Omental fat pad (tissue), 4 donors: ENCODE results near the gene GALNT18. TPM values are rescaled to one million over a fixed set of nuclear protein-coding genes. Genes with fewer than 3 reads are reported as not detected.

Experiments
- ATAC-seq: fragments of 150-250 bp; one replicate; pipeline ENCODE4 v1.9.1; 2016; ENCODE audit warnings: mild to moderate bottlenecking, moderate library complexity; ENCODE audit not compliant: low FRiP score
- DNase-seq: peaks from one replicate; pipeline ENCODE4 v3.0.0-alpha.2; 2019; ENCODE audit warnings: low spot score
- total RNA-seq, 4 donors: library from RNA; depleted of rRNA; stranded (reverse); fragments of >200 nt; gene quantifications; one replicate each; pipeline ENCODE4 v1.1.0, GENCODE V29; 2016
- TF ChIP-seq, protein P1 (sequence below), 3 donors: fragments of 450-650 bp; IDR thresholded peaks; one replicate each; pipeline ENCODE4 v1.5.1; 2016 to 2017; ENCODE audit warnings: antibody characterized with exemption in 3 of 3, mild to moderate bottlenecking in 3 of 3, moderate library complexity in 2 of 3

GALNT18 gene
- total RNA-seq, 4 donors from 2014 or later = 21.0 to 47.4 (median 35.7) TPM

DNA sequence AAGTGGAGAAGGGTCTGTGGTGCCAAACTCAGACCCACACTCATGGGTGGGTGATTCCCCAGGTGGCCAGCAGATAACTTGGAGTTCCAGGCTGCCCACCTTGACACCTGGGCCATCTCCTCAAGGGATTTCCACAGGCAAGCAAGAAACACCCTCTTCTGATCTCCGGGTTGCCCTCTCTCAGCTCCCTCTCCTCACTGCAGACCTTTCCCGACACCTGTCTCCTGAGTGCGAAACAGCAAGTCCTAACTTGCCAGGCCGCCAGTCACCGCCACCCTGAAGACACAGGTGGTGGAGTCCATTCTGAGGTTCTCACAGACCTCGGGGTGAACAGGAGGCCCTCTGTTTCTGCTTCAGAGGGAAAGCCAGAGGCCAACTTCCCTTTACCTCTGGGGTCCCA is 16.6 kb downstream of the GALNT18 start:
- DNase-seq = no peak
- TF ChIP-seq, protein P1, sequence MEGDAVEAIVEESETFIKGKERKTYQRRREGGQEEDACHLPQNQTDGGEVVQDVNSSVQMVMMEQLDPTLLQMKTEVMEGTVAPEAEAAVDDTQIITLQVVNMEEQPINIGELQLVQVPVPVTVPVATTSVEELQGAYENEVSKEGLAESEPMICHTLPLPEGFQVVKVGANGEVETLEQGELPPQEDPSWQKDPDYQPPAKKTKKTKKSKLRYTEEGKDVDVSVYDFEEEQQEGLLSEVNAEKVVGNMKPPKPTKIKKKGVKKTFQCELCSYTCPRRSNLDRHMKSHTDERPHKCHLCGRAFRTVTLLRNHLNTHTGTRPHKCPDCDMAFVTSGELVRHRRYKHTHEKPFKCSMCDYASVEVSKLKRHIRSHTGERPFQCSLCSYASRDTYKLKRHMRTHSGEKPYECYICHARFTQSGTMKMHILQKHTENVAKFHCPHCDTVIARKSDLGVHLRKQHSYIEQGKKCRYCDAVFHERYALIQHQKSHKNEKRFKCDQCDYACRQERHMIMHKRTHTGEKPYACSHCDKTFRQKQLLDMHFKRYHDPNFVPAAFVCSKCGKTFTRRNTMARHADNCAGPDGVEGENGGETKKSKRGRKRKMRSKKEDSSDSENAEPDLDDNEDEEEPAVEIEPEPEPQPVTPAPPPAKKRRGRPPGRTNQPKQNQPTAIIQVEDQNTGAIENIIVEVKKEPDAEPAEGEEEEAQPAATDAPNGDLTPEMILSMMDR (IDR thresholded peaks at IDR 0.05) = no peak
- no peak for ATAC-seq

- no peak for ATAC-seq
- TF ChIP-seq, protein P1 (IDR thresholded peaks at IDR 0.05) = no peak
- no peak for DNase-seq
Observed at GRCh38 chr11:11604370-11604990, 17.3 kb downstream of the GALNT18 start.

- DNase-seq (no peak), ATAC-seq (no peak)
- TF ChIP-seq, protein P1 (IDR thresholded peaks at IDR 0.05) = no peak
Observed at GRCh38 chr11:11602011-11602410, 19.8 kb downstream of the GALNT18 start.

DNA sequence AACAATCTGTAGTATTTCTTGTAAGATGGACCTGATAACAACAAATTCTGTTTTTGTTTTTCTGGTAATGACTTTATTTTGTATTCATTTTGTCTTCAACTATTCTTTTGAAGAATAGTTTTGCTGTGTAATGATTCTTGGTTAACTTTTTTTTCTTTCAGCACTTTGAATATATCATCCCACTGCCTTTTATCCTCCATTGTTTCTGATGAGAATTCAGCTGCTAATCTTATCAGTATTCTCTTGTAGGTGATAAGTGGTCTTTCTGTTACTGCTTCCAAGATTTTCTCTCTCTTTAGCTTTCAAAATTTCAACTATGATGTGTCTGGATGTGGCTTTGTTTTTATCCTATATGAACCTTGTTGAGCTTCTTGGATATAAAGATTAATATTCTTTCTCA is 21.5 kb downstream of the GALNT18 start:
- DNase-seq (no peak), ATAC-seq (no peak)
- TF ChIP-seq, protein P1 (IDR thresholded peaks at IDR 0.05) = no peak

DNA sequence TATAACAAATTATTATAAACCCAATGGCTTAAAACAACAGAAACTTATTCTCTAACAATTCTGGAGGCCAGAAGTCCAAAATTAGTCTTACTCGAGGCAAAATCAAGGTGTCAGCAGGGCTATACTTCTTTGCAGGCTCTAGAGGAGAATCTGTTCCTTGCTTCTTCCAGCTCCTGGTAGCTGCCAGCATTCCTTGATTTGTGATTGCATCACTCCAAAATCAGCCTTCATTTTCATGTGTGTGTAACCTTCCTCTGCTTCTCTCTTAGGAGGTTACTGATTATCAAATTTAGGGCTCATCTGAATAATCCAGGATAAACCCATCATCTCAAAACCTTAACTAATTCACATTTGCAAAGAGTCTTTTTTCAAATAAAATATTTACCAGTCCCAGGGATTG is 23.6 kb downstream of the GALNT18 start:
- no peak for DNase-seq

GRCh38 chr11:11594162-11594561 is 27.6 kb downstream of the GALNT18 start:
- DNase-seq = no peak
- TF ChIP-seq, protein P1 (IDR thresholded peaks at IDR 0.05) = no peak
- ATAC-seq = no peak

More for the DNA sequence above, 23.6 kb downstream of the GALNT18 start:
- ATAC-seq = no peak
- TF ChIP-seq, protein P1 (IDR thresholded peaks at IDR 0.05) = no peak

DNA sequence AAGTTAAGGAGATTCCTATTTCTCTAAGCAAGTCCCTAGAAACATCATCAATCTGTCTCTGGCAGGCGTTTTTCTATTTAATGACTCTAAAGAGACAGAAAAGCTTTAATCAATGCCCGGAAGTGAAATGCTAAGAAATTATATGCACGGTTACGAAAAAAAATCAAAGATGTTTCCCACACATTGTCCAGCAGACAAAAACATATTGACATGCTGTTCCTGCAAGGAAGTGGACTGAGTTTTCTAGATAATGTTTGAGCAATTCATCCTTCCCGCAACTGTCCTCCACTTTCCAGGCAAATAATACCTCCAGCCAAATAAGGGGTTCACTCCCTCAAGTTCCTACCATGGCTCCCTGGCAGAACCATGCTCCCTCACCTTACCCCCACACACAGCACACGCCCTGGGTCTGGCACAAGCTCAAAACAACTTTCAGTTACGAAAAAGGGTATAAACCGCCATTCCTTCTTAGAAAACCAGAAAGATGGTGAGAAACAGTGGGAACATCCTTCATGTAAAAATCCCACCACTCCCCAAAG is 29.6 kb downstream of the GALNT18 start:
- TF ChIP-seq, protein P1 (IDR thresholded peaks at IDR 0.05) = no peak
- ATAC-seq = peak; percentile 91
- no peak for DNase-seq
